AG10803 (cell line): ENCODE results near the gene OPHN1.

Experiments
- DNase-seq: peaks from one replicate; pipeline ENCODE4 v3.0.0; 2010; ENCODE audit warnings: low read depth
- H3K4me3 ChIP-seq: 2 replicates; pipeline ENCODE4 v1.5.1; 2011; ENCODE audit warnings: mild to moderate bottlenecking, low read length, control low read depth
- TF ChIP-seq, protein P1 (sequence below): conservative IDR thresholded peaks from 2 replicates; pipeline ENCODE4 v1.5.1; 2011; ENCODE audit warnings: mild to moderate bottlenecking, low read length, control low read depth, inconsistent platforms

The OPHN1 gene

DNA sequence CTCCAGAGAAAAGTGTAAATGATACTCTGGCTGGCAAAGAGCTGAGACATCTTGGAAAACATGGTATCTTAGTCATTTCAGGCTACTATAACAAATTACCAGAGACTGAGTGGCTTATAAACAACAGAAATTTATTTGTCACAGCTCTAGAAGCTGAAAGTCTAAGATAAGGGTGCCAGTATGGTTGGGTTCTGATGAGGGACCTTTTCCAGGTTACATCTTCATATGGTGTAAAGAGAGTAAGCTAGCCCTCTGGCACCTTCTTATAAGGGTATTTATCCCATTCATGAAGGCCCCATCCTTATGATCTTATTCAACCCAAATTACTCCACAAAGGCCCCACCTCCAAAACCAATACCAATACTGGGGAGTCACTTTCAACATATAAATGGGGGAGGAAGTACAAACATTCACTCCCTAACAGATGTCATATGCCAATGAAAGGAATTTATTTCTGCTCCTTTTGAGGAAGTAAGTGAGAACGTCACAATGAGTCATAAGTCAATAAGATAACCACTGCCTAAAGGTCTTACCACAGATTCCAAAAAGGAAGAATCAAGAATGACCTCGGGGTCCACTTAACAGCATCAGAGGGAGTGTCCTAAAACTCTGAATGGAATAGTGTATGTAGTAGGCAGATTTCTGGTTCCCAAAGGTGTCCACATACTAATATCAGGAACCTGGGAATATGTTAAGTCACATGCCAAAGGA is 246.6 kb downstream of the OPHN1 start:
- DNase-seq = peak; percentile 8
- TF ChIP-seq, protein P1, sequence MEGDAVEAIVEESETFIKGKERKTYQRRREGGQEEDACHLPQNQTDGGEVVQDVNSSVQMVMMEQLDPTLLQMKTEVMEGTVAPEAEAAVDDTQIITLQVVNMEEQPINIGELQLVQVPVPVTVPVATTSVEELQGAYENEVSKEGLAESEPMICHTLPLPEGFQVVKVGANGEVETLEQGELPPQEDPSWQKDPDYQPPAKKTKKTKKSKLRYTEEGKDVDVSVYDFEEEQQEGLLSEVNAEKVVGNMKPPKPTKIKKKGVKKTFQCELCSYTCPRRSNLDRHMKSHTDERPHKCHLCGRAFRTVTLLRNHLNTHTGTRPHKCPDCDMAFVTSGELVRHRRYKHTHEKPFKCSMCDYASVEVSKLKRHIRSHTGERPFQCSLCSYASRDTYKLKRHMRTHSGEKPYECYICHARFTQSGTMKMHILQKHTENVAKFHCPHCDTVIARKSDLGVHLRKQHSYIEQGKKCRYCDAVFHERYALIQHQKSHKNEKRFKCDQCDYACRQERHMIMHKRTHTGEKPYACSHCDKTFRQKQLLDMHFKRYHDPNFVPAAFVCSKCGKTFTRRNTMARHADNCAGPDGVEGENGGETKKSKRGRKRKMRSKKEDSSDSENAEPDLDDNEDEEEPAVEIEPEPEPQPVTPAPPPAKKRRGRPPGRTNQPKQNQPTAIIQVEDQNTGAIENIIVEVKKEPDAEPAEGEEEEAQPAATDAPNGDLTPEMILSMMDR = no peak
- H3K4me3 ChIP-seq = no peak overlapping the region

DNA sequence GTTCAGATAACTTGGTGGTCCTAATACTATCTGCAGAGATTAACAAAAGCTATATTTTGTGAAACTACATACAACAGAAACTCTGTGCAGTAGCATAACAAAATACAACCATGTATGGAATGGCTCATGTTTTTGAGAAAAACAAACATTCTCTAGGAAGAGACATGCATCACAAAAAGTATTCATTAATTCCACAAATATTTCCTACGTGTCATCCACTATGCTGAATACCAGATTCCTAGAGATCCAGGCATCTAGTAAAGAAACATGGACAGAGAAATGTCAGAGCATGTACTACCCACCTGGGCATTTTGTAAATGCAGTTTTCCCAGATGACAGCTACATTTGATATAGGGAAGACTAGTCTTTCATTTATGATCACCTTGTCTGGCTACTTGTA is 248.1 kb downstream of the OPHN1 start:
- TF ChIP-seq, protein P1 = no peak

DNA sequence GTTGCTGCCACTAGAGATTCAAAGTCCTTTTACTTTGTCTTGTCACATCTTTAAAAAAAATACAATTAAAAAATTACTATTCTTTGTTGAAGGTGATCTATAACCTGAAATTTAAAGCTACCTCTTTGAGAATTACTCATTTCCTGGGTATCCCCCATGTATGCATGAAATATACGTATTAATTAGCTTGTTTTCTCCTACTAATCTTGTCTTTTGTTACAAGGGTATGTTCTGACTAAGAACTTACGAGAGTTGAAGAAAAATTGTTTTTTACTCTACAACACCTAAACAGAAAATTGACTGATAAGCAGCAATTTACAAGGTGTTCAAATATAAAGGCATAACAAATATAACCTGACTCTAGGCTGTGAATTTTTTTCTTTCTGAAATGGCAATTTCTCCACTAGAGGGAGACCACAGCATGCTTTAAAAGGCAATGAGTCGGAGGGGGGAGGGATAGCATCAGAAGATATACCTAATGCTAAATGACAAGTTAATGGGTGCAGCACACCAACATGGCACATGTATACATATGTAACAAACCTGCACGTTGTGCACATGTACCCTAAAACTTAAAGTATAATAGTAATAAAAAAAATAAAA is 249.6 kb downstream of the OPHN1 start:
- TF ChIP-seq, protein P1 = peak; percentile 55
- peak; percentile 24 for DNase-seq
- H3K4me3 ChIP-seq = no peak overlapping the region

More for the DNA sequence above, 248.1 kb downstream of the OPHN1 start:
- H3K4me3 ChIP-seq = no peak overlapping the region
- DNase-seq = peak; percentile 9

DNA sequence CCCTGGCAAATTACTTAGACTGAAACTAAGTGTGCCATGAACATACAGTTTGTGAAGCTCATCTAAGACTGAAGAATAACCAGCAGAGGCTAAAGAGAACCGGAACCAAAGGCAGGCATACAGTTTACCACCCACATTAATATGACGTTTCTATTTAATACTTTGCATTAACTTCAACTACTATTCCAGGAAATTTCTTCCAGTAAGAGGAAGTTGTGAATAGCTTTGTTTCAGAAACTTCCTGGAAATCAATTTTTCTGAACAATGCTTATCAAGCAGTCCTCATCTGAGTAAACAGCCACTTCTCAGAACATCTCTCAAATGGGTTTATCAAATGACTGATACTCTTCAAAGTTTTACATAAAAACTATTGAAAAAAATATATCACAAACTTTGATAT is 252.7 kb downstream of the OPHN1 start:
- no peak for DNase-seq
- TF ChIP-seq, protein P1 = no peak
- H3K4me3 ChIP-seq = no peak overlapping the region

DNA sequence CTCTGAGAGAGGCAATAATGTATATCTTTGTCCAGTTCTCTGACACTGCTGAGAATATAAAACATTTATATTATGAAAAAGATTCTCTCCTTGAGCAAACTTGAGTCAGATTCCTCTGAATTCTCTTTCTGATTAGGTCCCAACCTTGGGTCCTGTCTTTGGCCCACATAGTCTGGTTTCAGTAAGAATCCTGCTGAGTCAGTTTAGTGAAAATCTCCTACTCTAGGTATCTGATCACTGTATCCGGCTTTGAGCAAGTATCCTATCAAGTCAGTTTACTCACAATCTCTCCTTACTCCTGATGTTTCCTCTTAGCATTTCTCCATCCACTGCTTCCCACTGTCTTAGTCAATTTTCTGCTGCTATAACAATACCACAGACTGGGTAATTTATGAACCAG is 253.9 kb downstream of the OPHN1 start:
- H3K4me3 ChIP-seq = no peak overlapping the region
- TF ChIP-seq, protein P1 = no peak
- no peak for DNase-seq

DNA sequence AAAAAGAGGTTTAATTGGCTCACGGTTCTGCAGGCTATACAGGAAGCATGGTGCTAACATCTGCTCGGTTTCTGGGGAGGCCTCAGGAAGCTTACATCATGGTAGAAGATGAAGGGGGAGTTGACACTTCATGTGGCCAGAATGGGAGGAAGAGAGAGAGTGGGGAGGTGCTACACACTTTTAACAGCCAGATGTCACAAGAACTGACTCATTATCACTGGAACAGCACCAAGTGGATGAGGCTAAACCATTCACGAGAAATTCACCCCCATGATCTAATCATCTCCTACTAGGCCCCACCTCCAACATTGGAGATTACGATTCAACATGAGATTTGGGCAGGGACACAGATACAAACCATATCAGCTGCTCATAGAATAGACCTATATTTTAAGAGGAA is 255.8 kb downstream of the OPHN1 start:
- peak; percentile 24 for DNase-seq
- TF ChIP-seq, protein P1 = no peak
- no peak overlapping the region for H3K4me3 ChIP-seq

DNA sequence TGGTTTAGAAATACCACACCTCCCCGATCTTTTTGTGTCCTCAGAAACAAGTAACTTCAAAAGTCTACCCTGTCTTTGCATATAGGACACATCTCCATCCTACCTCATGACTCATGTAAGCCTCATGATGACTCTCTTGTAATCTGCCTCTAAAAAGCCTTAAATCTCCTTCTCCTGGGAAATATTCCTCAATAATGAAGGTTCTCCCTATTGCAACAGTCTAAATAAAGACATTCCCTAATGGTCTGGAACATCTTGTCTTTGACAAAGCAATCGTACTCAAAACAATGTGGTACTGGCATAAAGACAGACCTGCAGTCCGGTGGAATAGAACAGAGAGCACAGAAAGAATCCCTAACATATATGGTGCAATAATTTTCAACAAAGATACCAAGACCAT is 257.7 kb downstream of the OPHN1 start:
- peak; percentile 64 for DNase-seq
- no peak overlapping the region for H3K4me3 ChIP-seq
- TF ChIP-seq, protein P1 = no peak
